CD4-positive, alpha-beta T cell treated with Interleukin-17A for 4 hours (primary cell): ENCODE measurements around the gene TIMP4.
A peak's percentile ranks its signal among the peaks of the same experiment; 100 is the strongest.

Source experiments
- DNase-seq: peaks from one replicate; pipeline ENCODE4 v3.0.0-alpha.2; 2020; ENCODE audit warnings: mixed read lengths

Gene TIMP4

GRCh38 chr3:12158387-12159226 is at the start of gene TIMP4:
Gene TIMP4 (minus strand): TSS chr3:12158912. CDS start chr3:12158840, 72 bp downstream.
- DNase-seq: no peak

- no peak for DNase-seq
Measured at GRCh38 chr3:12205171-12205570, 46.5 kb upstream of the TIMP4 start.

GRCh38 chr3:12201813-12202212 is 43.1 kb upstream of the TIMP4 start:
- DNase-seq: no peak

GRCh38 chr3:12198301-12198700 is 39.6 kb upstream of the TIMP4 start:
- DNase-seq: no peak

GRCh38 chr3:12197475-12197874 is 38.8 kb upstream of the TIMP4 start:
- no peak for DNase-seq

- DNase-seq: no peak
Measured at GRCh38 chr3:12196684-12197083, 38.0 kb upstream of the TIMP4 start.

GRCh38 chr3:12195231-12195630 is 36.5 kb upstream of the TIMP4 start:
- no peak for DNase-seq

- DNase-seq: no peak
Measured at GRCh38 chr3:12194669-12195161, 36.0 kb upstream of the TIMP4 start.

GRCh38 chr3:12194209-12194608 is 35.5 kb upstream of the TIMP4 start:
- no peak for DNase-seq

- no peak for DNase-seq
Measured at GRCh38 chr3:12193485-12194165, 34.9 kb upstream of the TIMP4 start.

- DNase-seq: no peak
Measured at GRCh38 chr3:12192655-12193484, 34.2 kb upstream of the TIMP4 start.

GRCh38 chr3:12192173-12192572 is 33.5 kb upstream of the TIMP4 start:
- DNase-seq: no peak

- no peak for DNase-seq
Measured at GRCh38 chr3:12191559-12191958, 32.8 kb upstream of the TIMP4 start.

GRCh38 chr3:12190832-12191231 is 32.1 kb upstream of the TIMP4 start:
- DNase-seq: no peak

- no peak for DNase-seq
Measured at GRCh38 chr3:12190221-12190807, 31.6 kb upstream of the TIMP4 start.

- DNase-seq: no peak
Measured at GRCh38 chr3:12188681-12189287, 30.1 kb upstream of the TIMP4 start.

- DNase-seq: no peak
Measured at GRCh38 chr3:12188328-12188648, 29.6 kb upstream of the TIMP4 start.

- peak; percentile 3 for DNase-seq
Measured at GRCh38 chr3:12187448-12188327, 29.0 kb upstream of the TIMP4 start.

GRCh38 chr3:12186515-12187286 is 28.0 kb upstream of the TIMP4 start:
- DNase-seq: no peak

- no peak for DNase-seq
Measured at GRCh38 chr3:12186046-12186445, 27.3 kb upstream of the TIMP4 start.
